ENCODE measurements around the gene TBC1D3B.

Gene TBC1D3B

GRCh38 chr17:36136439-36136838, 40.0 kb downstream of the TBC1D3B start:
- Histone ChIP-seq H3K27me3 (ENCODE audit: control insufficient read depth, insufficient read depth, low read length) (no peaks in the 10 kb centered on the region), H3K36me3 (ENCODE audit: control insufficient read depth, insufficient read depth, low read length) (no peaks in the 10 kb centered on the region), H3K4me3 (ENCODE audit: low read length) (no peak overlapping the region), H3K4me1 (ENCODE audit: control insufficient read depth, insufficient read depth, low read length) (no peaks in the 10 kb centered on the region; the same call in 1 of the 2 replicates), H3K27ac (ENCODE audit: low read length) (no peak overlapping the region), H3K9me3 (ENCODE audit: control insufficient read depth, insufficient read depth, low read length) (no peaks in the 10 kb centered on the region)
- DNase-seq (ENCODE audit: low read depth, low spot score), result no peak
- no CpG with 5 or more reads among the region's 1 CpG for WGBS (ENCODE audit: insufficient coverage, insufficient read length)

- no peaks in the 10 kb centered on the region; the same call in 1 of the 2 replicates for H3K4me1 ChIP-seq (ENCODE audit: control insufficient read depth, insufficient read depth, low read length)
- WGBS (ENCODE audit: insufficient coverage, insufficient read length), result no CpG with 5 or more reads among the region's 1 CpG
Observed at GRCh38 chr17:36136036-36136435, 40.4 kb downstream of the TBC1D3B start.

GRCh38 chr17:36135465-36135864, 41.0 kb downstream of the TBC1D3B start:
- no peak for DNase-seq (ENCODE audit: low read depth, low spot score)
- whole genome bisulfite sequencing (ENCODE audit: insufficient coverage, insufficient read length), result no CpG with 5 or more reads among the region's 4 CpGs
- H3K36me3 ChIP-seq (ENCODE audit: control insufficient read depth, insufficient read depth, low read length), result no peaks in the 10 kb centered on the region
- H3K4me1 ChIP-seq (ENCODE audit: control insufficient read depth, insufficient read depth, low read length), result no peaks in the 10 kb centered on the region; the same call in 1 of the 2 replicates
- no peaks in the 10 kb centered on the region for H3K9me3 ChIP-seq (ENCODE audit: control insufficient read depth, insufficient read depth, low read length)
- no peaks in the 10 kb centered on the region for H3K27me3 ChIP-seq (ENCODE audit: control insufficient read depth, insufficient read depth, low read length)
- H3K4me3 ChIP-seq (ENCODE audit: low read length), result no peak overlapping the region
- H3K27ac ChIP-seq (ENCODE audit: low read length), result no peak overlapping the region

More at GRCh38 chr17:36136036-36136435, 40.4 kb downstream of the TBC1D3B start:
- no peaks in the 10 kb centered on the region for H3K27me3 ChIP-seq (ENCODE audit: control insufficient read depth, insufficient read depth, low read length)
- DNase-seq (ENCODE audit: low read depth, low spot score), result no peak
- H3K9me3 ChIP-seq (ENCODE audit: control insufficient read depth, insufficient read depth, low read length), result no peaks in the 10 kb centered on the region
- H3K4me3 ChIP-seq (ENCODE audit: low read length), result no peak overlapping the region
- H3K27ac ChIP-seq (ENCODE audit: low read length), result no peak overlapping the region
- H3K36me3 ChIP-seq (ENCODE audit: control insufficient read depth, insufficient read depth, low read length), result no peaks in the 10 kb centered on the region

- no peak for DNase-seq (ENCODE audit: low read depth, low spot score)
- Histone ChIP-seq H3K4me3 (ENCODE audit: low read length) (no peak overlapping the region), H3K9me3 (ENCODE audit: control insufficient read depth, insufficient read depth, low read length) (no peaks in the 10 kb centered on the region), H3K36me3 (ENCODE audit: control insufficient read depth, insufficient read depth, low read length) (no peaks in the 10 kb centered on the region), H3K4me1 (ENCODE audit: control insufficient read depth, insufficient read depth, low read length) (no peaks in the 10 kb centered on the region; the same call in 1 of the 2 replicates), H3K27me3 (ENCODE audit: control insufficient read depth, insufficient read depth, low read length) (no peaks in the 10 kb centered on the region), H3K27ac (ENCODE audit: low read length) (no peak overlapping the region)
- WGBS (ENCODE audit: insufficient coverage, insufficient read length), result no CpG with 5 or more reads among the region's 4 CpGs
Observed at GRCh38 chr17:36133602-36134236, 42.7 kb downstream of the TBC1D3B start.

- H3K9me3 ChIP-seq (ENCODE audit: control insufficient read depth, insufficient read depth, low read length), result no peaks in the 10 kb centered on the region
- H3K27ac ChIP-seq (ENCODE audit: low read length), result no peak overlapping the region
- WGBS (ENCODE audit: insufficient coverage, insufficient read length), result no CpG with 5 or more reads among the region's 2 CpGs
- no peak for DNase-seq (ENCODE audit: low read depth, low spot score)
- no peaks in the 10 kb centered on the region for H3K36me3 ChIP-seq (ENCODE audit: control insufficient read depth, insufficient read depth, low read length)
- H3K4me3 ChIP-seq (ENCODE audit: low read length), result no peak overlapping the region
- H3K4me1 ChIP-seq (ENCODE audit: control insufficient read depth, insufficient read depth, low read length), result no peaks in the 10 kb centered on the region; the same call in 1 of the 2 replicates
- no peaks in the 10 kb centered on the region for H3K27me3 ChIP-seq (ENCODE audit: control insufficient read depth, insufficient read depth, low read length)
Observed at GRCh38 chr17:36132421-36132831, 44.0 kb downstream of the TBC1D3B start.

- Histone ChIP-seq H3K9me3 (ENCODE audit: control insufficient read depth, insufficient read depth, low read length) (no peaks in the 10 kb centered on the region), H3K27me3 (ENCODE audit: control insufficient read depth, insufficient read depth, low read length) (no peaks in the 10 kb centered on the region), H3K4me3 (ENCODE audit: low read length) (no peak overlapping the region), H3K27ac (ENCODE audit: low read length) (no peak overlapping the region), H3K4me1 (ENCODE audit: control insufficient read depth, insufficient read depth, low read length) (no peaks in the 10 kb centered on the region; the same call in 1 of the 2 replicates), H3K36me3 (ENCODE audit: control insufficient read depth, insufficient read depth, low read length) (no peaks in the 10 kb centered on the region)
- no CpG with 5 or more reads among the region's 3 CpGs for WGBS (ENCODE audit: insufficient coverage, insufficient read length)
- DNase-seq (ENCODE audit: low read depth, low spot score), result no peak
Observed at GRCh38 chr17:36131931-36132330, 44.5 kb downstream of the TBC1D3B start.

GRCh38 chr17:36131421-36131820, 45.0 kb downstream of the TBC1D3B start:
- no CpG with 5 or more reads among the region's 2 CpGs for WGBS (ENCODE audit: insufficient coverage, insufficient read length)
- Histone ChIP-seq H3K36me3 (ENCODE audit: control insufficient read depth, insufficient read depth, low read length) (no peaks in the 10 kb centered on the region), H3K27me3 (ENCODE audit: control insufficient read depth, insufficient read depth, low read length) (no peaks in the 10 kb centered on the region), H3K27ac (ENCODE audit: low read length) (no peak overlapping the region), H3K4me1 (ENCODE audit: control insufficient read depth, insufficient read depth, low read length) (no peaks in the 10 kb centered on the region; the same call in 1 of the 2 replicates), H3K9me3 (ENCODE audit: control insufficient read depth, insufficient read depth, low read length) (no peaks in the 10 kb centered on the region), H3K4me3 (ENCODE audit: low read length) (no peak overlapping the region)
- DNase-seq (ENCODE audit: low read depth, low spot score), result no peak

GRCh38 chr17:36130346-36130745, 46.1 kb downstream of the TBC1D3B start:
- no peak for DNase-seq (ENCODE audit: low read depth, low spot score)
- no peak overlapping the region for H3K27ac ChIP-seq (ENCODE audit: low read length)
- H3K4me3 ChIP-seq (ENCODE audit: low read length), result no peak overlapping the region
- H3K9me3 ChIP-seq (ENCODE audit: control insufficient read depth, insufficient read depth, low read length), result no peaks in the 10 kb centered on the region
- no peaks in the 10 kb centered on the region for H3K27me3 ChIP-seq (ENCODE audit: control insufficient read depth, insufficient read depth, low read length)
- H3K4me1 ChIP-seq (ENCODE audit: control insufficient read depth, insufficient read depth, low read length), result no peaks in the 10 kb centered on the region; the same call in 1 of the 2 replicates
- no peaks in the 10 kb centered on the region for H3K36me3 ChIP-seq (ENCODE audit: control insufficient read depth, insufficient read depth, low read length)
- no CpG with 5 or more reads among the region's 5 CpGs for WGBS (ENCODE audit: insufficient coverage, insufficient read length)

GRCh38 chr17:36129616-36130015, 46.8 kb downstream of the TBC1D3B start:
- Histone ChIP-seq H3K4me3 (ENCODE audit: low read length) (no peak overlapping the region), H3K27me3 (ENCODE audit: control insufficient read depth, insufficient read depth, low read length) (no peaks in the 10 kb centered on the region), H3K27ac (ENCODE audit: low read length) (no peak overlapping the region), H3K9me3 (ENCODE audit: control insufficient read depth, insufficient read depth, low read length) (no peaks in the 10 kb centered on the region), H3K4me1 (ENCODE audit: control insufficient read depth, insufficient read depth, low read length) (no peaks in the 10 kb centered on the region), H3K36me3 (ENCODE audit: control insufficient read depth, insufficient read depth, low read length) (no peaks in the 10 kb centered on the region)
- DNase-seq (ENCODE audit: low read depth, low spot score), result no peak
- no CpG with 5 or more reads among the region's 1 CpG for WGBS (ENCODE audit: insufficient coverage, insufficient read length)

GRCh38 chr17:36128411-36128978, 47.9 kb downstream of the TBC1D3B start:
- no peak for DNase-seq (ENCODE audit: low read depth, low spot score)
- Histone ChIP-seq H3K36me3 (ENCODE audit: control insufficient read depth, insufficient read depth, low read length) (no peaks in the 10 kb centered on the region), H3K27me3 (ENCODE audit: control insufficient read depth, insufficient read depth, low read length) (no peaks in the 10 kb centered on the region), H3K4me1 (ENCODE audit: control insufficient read depth, insufficient read depth, low read length) (no peaks in the 10 kb centered on the region), H3K4me3 (ENCODE audit: low read length) (no peak overlapping the region), H3K27ac (ENCODE audit: low read length) (no peak overlapping the region), H3K9me3 (ENCODE audit: control insufficient read depth, insufficient read depth, low read length) (no peaks in the 10 kb centered on the region)
- no CpG with 5 or more reads among the region's 4 CpGs for WGBS (ENCODE audit: insufficient coverage, insufficient read length)

- no peaks in the 10 kb centered on the region for H3K9me3 ChIP-seq (ENCODE audit: control insufficient read depth, insufficient read depth, low read length)
- WGBS (ENCODE audit: insufficient coverage, insufficient read length), result no CpG with 5 or more reads among the region's 6 CpGs
- no peaks in the 10 kb centered on the region for H3K4me1 ChIP-seq (ENCODE audit: control insufficient read depth, insufficient read depth, low read length)
- H3K27ac ChIP-seq (ENCODE audit: low read length), result no peak overlapping the region
- no peaks in the 10 kb centered on the region for H3K27me3 ChIP-seq (ENCODE audit: control insufficient read depth, insufficient read depth, low read length)
- no peak for DNase-seq (ENCODE audit: low read depth, low spot score)
- no peaks in the 10 kb centered on the region for H3K36me3 ChIP-seq (ENCODE audit: control insufficient read depth, insufficient read depth, low read length)
- no peak overlapping the region for H3K4me3 ChIP-seq (ENCODE audit: low read length)
Observed at GRCh38 chr17:36127911-36128310, 48.5 kb downstream of the TBC1D3B start.

Measured in iPS DF 6.9 (cell line).